BJ (cell line): ENCODE measurements around the gene ARRDC2. TPM values are rescaled to one million over a fixed set of nuclear protein-coding genes. Genes with fewer than 3 reads are reported as not detected.
"Not testable (repeated sequence)": the region's sequence is repeated elsewhere in the genome, so short reads cannot be mapped to it uniquely, and the experiment has no call there.

ENCODE experiments used
- CTCF ChIA-PET: fragments of 350-600 bp; formaldehyde crosslinking; extraction: SDS; loops from one replicate; lab custom pipeline; 2021; ENCODE audit warnings: antibody characterized with exemption, inconsistent platforms; lab: Yijun Ruan, JAX
- POLR2A ChIA-PET: fragments of 300-600 bp; sonication (Branson Sonifier 250); formaldehyde crosslinking; extraction: SDS; loops from one replicate; lab custom pipeline; 2021; ENCODE audit warnings: antibody characterized with exemption; lab: Charles Lee
- DNase-seq: peaks from one replicate; pipeline ENCODE4 v3.0.0-alpha.2; 2011; ENCODE audit warnings: low read depth
- H3K27me3 ChIP-seq: 2 replicates; pipeline ENCODE4 v1.6.0; 2011; ENCODE audit warnings: low read length; ENCODE audit not compliant: control insufficient read depth, insufficient read depth
- H3K36me3 ChIP-seq: 2 replicates; pipeline ENCODE4 v1.5.1; 2011; ENCODE audit warnings: low read length; ENCODE audit not compliant: control insufficient read depth, insufficient read depth
- H3K4me3 ChIP-seq: 2 replicates; pipeline ENCODE4 v1.5.1; 2011; ENCODE audit warnings: low read depth, mild to moderate bottlenecking, control low read depth, low read length
- CTCF ChIP-seq: IDR thresholded peaks from 2 replicates; pipeline ENCODE4 v1.5.1; 2011; ENCODE audit warnings: low read depth, mild to moderate bottlenecking, control low read depth, inconsistent platforms, low read length, moderate library complexity; ENCODE audit not compliant: insufficient read depth
- polyA plus RNA-seq: library from polyadenylated mRNA; depleted of rRNA; stranded (reverse); fragments of >200 nt; gene quantifications from 2 replicates; pipeline ENCODE4 v1.2.3, GENCODE V29; 2011

The ARRDC2 gene
- polyA plus RNA-seq, 1 experiment, result 6.0 TPM

GRCh38 chr19:18000915-18001776 is 6.8 kb upstream of the ARRDC2 start:
- ChIA-PET CTCF (interaction anchor here (0.6 to 9.2 kb wide), 7 partner anchors 55 to 374 kb away, joined by 3 to 169 read pairs (median 6); partner anchors contain the start of genes CCDC124 and RPL18A), POLR2A (interaction anchor here (0.6 to 0.9 kb wide), 2 partner anchors 48 to 81 kb away, joined by 4 to 8 read pairs; no protein-coding TSS in a partner anchor)
- peak; percentile 42 for DNase-seq
- TF ChIP-seq CTCF, result no peak
- no peaks in the 10 kb centered on the region for H3K27me3 ChIP-seq
- H3K36me3 ChIP-seq, result no peaks in the 10 kb centered on the region; the same call in 1 of the 2 replicates
- H3K4me3 ChIP-seq, result peak overlapping the region; percentile 87

- no peaks in the 10 kb centered on the region; the same call in 1 of the 2 replicates for H3K36me3 ChIP-seq
- ChIA-PET POLR2A (no interaction called here), CTCF (interaction anchor here (0.8 to 9.2 kb wide), 4 partner anchors 55 to 78 kb away, joined by 3 to 169 read pairs (median 24); no protein-coding TSS in a partner anchor)
- TF ChIP-seq CTCF, result no peak
- H3K4me3 ChIP-seq, result peak overlapping the region; percentile 87
- DNase-seq, result no peak
- H3K27me3 ChIP-seq, result no peaks in the 10 kb centered on the region
Measured at GRCh38 chr19:18001777-18002345, 6.1 kb upstream of the ARRDC2 start.

- CTCF ChIA-PET, result interaction anchor here (1.1 to 5.3 kb wide), 2 partner anchors 55 to 132 kb away, joined by 3 to 42 read pairs; no protein-coding TSS in a partner anchor
- H3K27me3 ChIP-seq, result no peaks in the 10 kb centered on the region
- POLR2A ChIA-PET, result no interaction called here
- H3K36me3 ChIP-seq, result no peaks in the 10 kb centered on the region; the same call in 1 of the 2 replicates
- DNase-seq, result no peak
- TF ChIP-seq CTCF, result no peak
- H3K4me3 ChIP-seq, result no peak overlapping the region
Measured at GRCh38 chr19:18002347-18002850, 5.6 kb upstream of the ARRDC2 start.

- H3K36me3 ChIP-seq, DNase-seq, H3K4me3 ChIP-seq, POLR2A ChIA-PET, H3K27me3 ChIP-seq: not testable (repeated sequence)
- CTCF ChIA-PET, result interaction anchor here (2.9 kb wide), 1 partner anchor 53 kb away, joined by 120 read pairs; no protein-coding TSS in a partner anchor
Measured at GRCh38 chr19:18005750-18006149, 2.2 kb upstream of the ARRDC2 start.

- peak; percentile 97 for TF ChIP-seq CTCF
- no peaks in the 10 kb centered on the region for H3K27me3 ChIP-seq
- peaks cover 9% of the 10 kb centered on the region for H3K36me3 ChIP-seq
- H3K4me3 ChIP-seq, result peak overlapping the region; percentile 35
- ChIA-PET POLR2A (no interaction called here), CTCF (interaction anchor here (0.6 to 2.9 kb wide), 22 partner anchors 9 to 242 kb away, joined by 3 to 120 read pairs (median 4); partner anchors contain the start of genes CCDC124 and PIK3R2)
- DNase-seq, result no peak
Measured at GRCh38 chr19:18007044-18007916, 690 bp upstream of the ARRDC2 start.
